GM12878 (cell line): ENCODE results near the gene NEO1. TPM values are rescaled to one million over a fixed set of nuclear protein-coding genes. Genes with fewer than 3 reads are reported as not detected.

Experiments used
- ATAC-seq: fragments of 200-7000 bp; cut with Tn5 transposase; 3 replicates; pipeline ENCODE4 v1.9.1; 2020; ENCODE audit warnings: mild to moderate bottlenecking, moderate library complexity
- BruUV-seq: library from RNA; stranded (reverse); fragments of 400-500 nt; replicated peaks from 2 replicates; lab custom pipeline; 2021; lab: Mats Ljungman, UMichigan
- CTCF ChIA-PET: fragments of 300-600 bp; sonication (Branson Sonifier 250); formaldehyde crosslinking; extraction: SDS; loops from one replicate; lab custom pipeline; 2021; ENCODE audit warnings: inconsistent platforms; lab: Yijun Ruan, JAX
- POLR2A ChIA-PET: fragments of 350-600 bp; formaldehyde crosslinking; extraction: SDS; loops from one replicate; lab custom pipeline; 2021; ENCODE audit warnings: inconsistent platforms; lab: Charles Lee
- RAD21 ChIA-PET: fragments of 300-600 bp; sonication (Branson Sonifier 250); formaldehyde crosslinking; loops from one replicate; lab custom pipeline; 2023; ENCODE audit warnings: antibody characterized with exemption; ENCODE audit not compliant: unreplicated experiment; lab: Charles Lee
- SMC1A ChIA-PET: fragments of 300-600 bp; sonication (Branson Sonifier 250); formaldehyde crosslinking; loops from one replicate; lab custom pipeline; 2023; ENCODE audit not compliant: unreplicated experiment, uncharacterized antibody; lab: Charles Lee
- DNase-seq: peaks from one replicate; pipeline ENCODE4 v3.0.0-alpha.2; 2011; ENCODE audit warnings: low read depth, low spot score
- FAIRE-seq: peaks from 3 replicates; lab custom pipeline; 2011; peaks lifted over from hg19 to GRCh38; lab: Jason Lieb, UNC
- H2AFZ ChIP-seq: 2 replicates; pipeline ENCODE4 v1.6.0; 2011; ENCODE audit warnings: low read depth, low read length, control low read depth; ENCODE audit not compliant: control insufficient read depth
- H3K27ac ChIP-seq: 2 replicates; pipeline ENCODE4 v1.5.1; 2011; ENCODE audit warnings: control low read depth; ENCODE audit not compliant: control insufficient read depth, insufficient read depth
- H3K27me3 ChIP-seq, 2 experiments: replicated peaks in 1 of 2; 2 replicates each; pipeline versions ENCODE4 v1.6.0 to v1.6.1; 2011; ENCODE audit warnings: low read length in 1 of 2; ENCODE audit not compliant: control insufficient read depth in 2 of 2, insufficient read depth in 2 of 2
- H3K36me3 ChIP-seq, 2 experiments: 2 replicates each; pipeline ENCODE4 v1.5.1; 2011; ENCODE audit warnings: low read length in 1 of 2; ENCODE audit not compliant: control insufficient read depth in 2 of 2, insufficient read depth in 2 of 2
- H3K4me1 ChIP-seq: 2 replicates; pipeline ENCODE4 v1.6.1; 2011; ENCODE audit warnings: mild to moderate bottlenecking, low read length, moderate library complexity, mixed read lengths; ENCODE audit not compliant: control insufficient read depth, insufficient read depth
- H3K4me2 ChIP-seq: 2 replicates; pipeline ENCODE4 v1.6.0; 2011; ENCODE audit warnings: control low read depth; ENCODE audit not compliant: control insufficient read depth, insufficient read depth
- H3K4me3 ChIP-seq: fragments of 200-600 bp; sonication (generic); 2 replicates; pipeline ENCODE4 v1.5.1; 2016
- H3K79me2 ChIP-seq: 2 replicates; pipeline ENCODE4 v1.6.0; 2011; ENCODE audit warnings: low read length; ENCODE audit not compliant: control insufficient read depth, insufficient read depth
- H3K9ac ChIP-seq: 2 replicates; pipeline ENCODE4 v1.8.0; 2011; ENCODE audit warnings: low read length, control low read depth, mixed read lengths; ENCODE audit not compliant: control insufficient read depth, insufficient read depth
- H3K9me3 ChIP-seq: replicated peaks from 3 replicates; pipeline ENCODE4 v1.5.1; 2011; ENCODE audit warnings: mild to moderate bottlenecking, low read length; ENCODE audit not compliant: control insufficient read depth, insufficient read depth
- H4K20me1 ChIP-seq: 2 replicates; pipeline ENCODE4 v1.6.0; 2011; ENCODE audit not compliant: control insufficient read depth, insufficient read depth
- ASH2L ChIP-seq: fragments of 300-600, 200-600 bp; sonication (generic); IDR thresholded peaks from 2 replicates; pipeline ENCODE4 v1.6.1; 2017; ENCODE audit warnings: low read depth, mild to moderate bottlenecking, borderline replicate concordance
- CHD2 ChIP-seq: IDR thresholded peaks from 2 replicates; pipeline ENCODE4 v1.6.1; 2011; ENCODE audit warnings: low read depth, low read length, improper control_type of control experiment, borderline replicate concordance
- FOXM1 ChIP-seq: IDR thresholded peaks from 2 replicates; pipeline ENCODE4 v1.6.1; 2012; ENCODE audit warnings: low read depth, mild to moderate bottlenecking, inconsistent platforms, low read length, moderate library complexity
- GATAD2B ChIP-seq: fragments of 450-650 bp; conservative IDR thresholded peaks from 2 replicates; pipeline ENCODE4 v1.6.1; 2017; ENCODE audit warnings: low read depth, mild to moderate bottlenecking, moderate library complexity
- HCFC1 ChIP-seq: fragments of 150-350 bp; IDR thresholded peaks from 2 replicates; pipeline ENCODE4 v1.6.1; 2014; ENCODE audit warnings: low read length
- IKZF1 ChIP-seq: fragments of 450-650 bp; conservative IDR thresholded peaks from 2 replicates; pipeline ENCODE4 v1.6.1; 2017; ENCODE audit warnings: antibody characterized with exemption, mild to moderate bottlenecking
- KLF5 ChIP-seq: fragments of 450-650 bp; IDR thresholded peaks from 2 replicates; pipeline ENCODE4 v1.6.1; 2014; ENCODE audit warnings: mild to moderate bottlenecking; ENCODE audit not compliant: partially characterized antibody
- MYB ChIP-seq: fragments of 150-350 bp; IDR thresholded peaks from 2 replicates; pipeline ENCODE4 v1.6.1; 2014; ENCODE audit warnings: mild to moderate bottlenecking, low read depth, low read length, borderline replicate concordance
- MYC ChIP-seq: IDR thresholded peaks from 2 replicates; pipeline ENCODE4 v1.6.1; 2011; ENCODE audit warnings: mild to moderate bottlenecking, low read length, moderate library complexity, inconsistent platforms; ENCODE audit not compliant: insufficient read depth, insufficient replicate concordance, insufficient read length, severe bottlenecking
- NFXL1 ChIP-seq: fragments of 450-650 bp; IDR thresholded peaks from 2 replicates; pipeline ENCODE4 v1.6.1; 2017; ENCODE audit warnings: antibody characterized with exemption, mild to moderate bottlenecking, borderline replicate concordance
- NRF1 ChIP-seq: conservative IDR thresholded peaks from 2 replicates; pipeline ENCODE4 v1.6.1; 2011; ENCODE audit warnings: mild to moderate bottlenecking, low read depth, low read length, improper control_type of control experiment
- POLR2AphosphoS2 ChIP-seq: IDR thresholded peaks from 2 replicates; pipeline ENCODE4 v1.6.1; 2011; ENCODE audit warnings: low read depth, mild to moderate bottlenecking, low read length, improper control_type of control experiment, moderate library complexity
- SIX5 ChIP-seq: IDR thresholded peaks from 2 replicates; pipeline ENCODE4 v1.6.1; 2011; ENCODE audit warnings: mild to moderate bottlenecking, low read depth, low read length, moderate library complexity; ENCODE audit not compliant: severe bottlenecking
- SMC3 ChIP-seq: IDR thresholded peaks from 2 replicates; pipeline ENCODE4 v1.6.1; 2011; ENCODE audit warnings: low read length, improper control_type of control experiment, borderline replicate concordance
- WRNIP1 ChIP-seq: IDR thresholded peaks from 2 replicates; pipeline ENCODE4 v1.6.1; 2011; ENCODE audit warnings: low read depth, low read length, improper control_type of control experiment, borderline replicate concordance
- YY1 ChIP-seq: IDR thresholded peaks from 2 replicates; pipeline ENCODE4 v1.6.1; 2011; ENCODE audit warnings: low read depth, mild to moderate bottlenecking, low read length
- ZNF24 ChIP-seq: fragments of 450-650 bp; IDR thresholded peaks from 2 replicates; pipeline ENCODE4 v1.6.1; 2017; ENCODE audit warnings: antibody characterized with exemption, mild to moderate bottlenecking
- ZNF384 ChIP-seq: IDR thresholded peaks from 2 replicates; pipeline ENCODE4 v1.6.1; 2012; ENCODE audit warnings: low read depth, mild to moderate bottlenecking, low read length, improper control_type of control experiment, borderline replicate concordance
- WGBS: methylation state at CpG from one replicate; pipeline ENCODE4 v1.1.6; 2016; ENCODE audit warnings: low lambda C conversion rate; ENCODE audit not compliant: insufficient replicate concordance, insufficient coverage; ENCODE audit errors: missing lambda C conversion rate; 5-methylcytosine and 5-hydroxymethylcytosine counted together
- in situ Hi-C: fragments of 300-500 bp; cut with MboI; formaldehyde crosslinking; loops from 9 replicates; pipeline ENCODE4 v1.14.3; 2018; ENCODE audit warnings: mixed read lengths
- intact Hi-C: fragments of 100-400 bp; cut with micrococcal nuclease; formaldehyde crosslinking; loops from one replicate; pipeline ENCODE4 v1.14.2; 2022; ENCODE audit not compliant: unreplicated experiment
- polyA plus RNA-seq, 11 experiments: library from polyadenylated mRNA; depleted of rRNA in 4 of 11; unstranded in 6 of 11; stranded (reverse) in 5 of 11; fragments of >200 nt; fragmentation: Nextera tagmentation in 4 of 11; fragmentation: Illumina TruSeq in 1 of 11; extraction: Ambion mirVana in 4 of 11; extraction: Trizol in 1 of 11; gene quantifications; 1 replicate in 1 of 11; 2 replicates in 10 of 11; pipeline versions ENCODE4 v1.2.1 to v1.2.3, GENCODE V29; 2011 to 2016; ENCODE audit warnings: inconsistent platforms in 2 of 11, missing spikeins in 2 of 11, low read depth in 1 of 11
- total RNA-seq, 4 experiments: library from RNA; depleted of rRNA in 3 of 4; stranded (reverse); fragments of >200 nt in 3 of 4; fragmentation: Illumina TruSeq in 1 of 4; extraction: Trizol in 1 of 4; gene quantifications; 2 replicates each; pipeline versions ENCODE4 v1.2.1 to v1.2.3, GENCODE V29; 2013 to 2021
- TF ChIP-seq, protein P1 (sequence below): fragments of 450-650 bp; formaldehyde crosslinking; IDR thresholded peaks from 2 replicates; pipeline ENCODE4 v1.4.0; 2022; ENCODE audit warnings: mild to moderate bottlenecking, moderate library complexity
- TF ChIP-seq, protein P2 (sequence below): IDR thresholded peaks from 2 replicates; pipeline ENCODE4 v1.6.1; 2011; ENCODE audit warnings: borderline replicate concordance, low read depth, mild to moderate bottlenecking, moderate library complexity, mixed read lengths, low read length; ENCODE audit not compliant: insufficient read depth; ENCODE audit errors: extremely low read length

The NEO1 gene
- total and polyA plus RNA-seq, 10 of the 15 experiments (the other 5 are each of a cell fraction or from before 2014, with no cell fraction given), result 0.03 to 2.0 (median 0.32) TPM

DNA sequence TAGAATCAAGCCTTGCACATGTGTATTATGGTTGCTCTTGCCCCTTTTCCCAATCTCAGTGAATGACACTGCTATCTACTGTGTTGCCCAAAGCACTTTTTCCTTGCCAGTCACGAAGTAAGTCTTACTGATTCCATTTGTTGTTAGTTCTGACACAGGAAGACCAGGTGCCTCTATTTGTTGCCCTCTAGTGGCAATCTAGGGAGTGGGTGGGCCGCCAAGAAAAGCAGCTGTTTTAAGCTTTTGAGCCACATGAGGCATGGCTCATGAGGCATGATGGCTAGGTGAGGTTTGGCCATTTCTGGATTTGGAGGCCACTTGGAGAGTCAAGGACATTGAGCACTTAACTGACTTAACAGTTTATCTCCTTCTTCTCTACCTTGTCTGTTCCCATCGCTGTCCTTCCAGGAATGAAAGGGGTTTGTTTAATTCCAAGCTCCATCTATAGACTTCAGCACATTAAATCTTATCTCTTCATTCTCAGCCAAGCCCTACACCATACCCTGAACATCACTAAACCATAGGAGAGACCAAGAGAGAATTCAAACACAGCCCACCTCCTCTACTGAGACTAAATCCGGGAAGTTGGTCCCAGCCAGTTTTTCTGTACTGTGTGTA lies 213.4 kb downstream of the NEO1 start:
- FAIRE-seq, result peak; percentile 80
- H3K4me1 ChIP-seq, result no peaks in the 10 kb centered on the region
- ChIA-PET POLR2A (no interaction called here), RAD21 (interaction anchor here (0.8 to 1.3 kb wide), 3 partner anchors 16 to 24 kb away, joined by 3 to 10 read pairs (median 3); no protein-coding TSS in a partner anchor), SMC1A (interaction anchor here (0.8 to 3.6 kb wide), 6 partner anchors 10 to 472 kb away, joined by 3 to 16 read pairs (median 5); no protein-coding TSS in a partner anchor), CTCF (interaction anchor here (0.6 to 5.7 kb wide), 20 partner anchors 9 to 544 kb away, joined by 3 to 73 read pairs (median 4); no protein-coding TSS in a partner anchor)
- peak; percentile 96 for ATAC-seq
- H3K27ac ChIP-seq, result no peak overlapping the region
- no peak overlapping the region for H3K4me2 ChIP-seq
- H2AFZ ChIP-seq, result no peak overlapping the region
- WGBS, result 42% methylated on average over 4 of the region's 4 CpGs
- DNase-seq, result no peak
- intact Hi-C loops, result loop anchor here (1.0 kb wide), 1 partner anchor 24 kb away; no protein-coding TSS in a partner anchor
- BruUV-seq, result no TSS peak
- H4K20me1 ChIP-seq, result no peaks in the 10 kb centered on the region
- no peaks in the 10 kb centered on the region for H3K36me3 ChIP-seq
- no peaks in the 10 kb centered on the region for H3K79me2 ChIP-seq
- no peak overlapping the region for H3K9ac ChIP-seq
- H3K27me3 ChIP-seq, result no peaks in the 10 kb centered on the region
- no peaks in the 10 kb centered on the region for H3K9me3 ChIP-seq
- H3K4me3 ChIP-seq, result no peak overlapping the region
- in situ Hi-C loops, result no loop called here
- TF ChIP-seq ASH2L (no peak), IKZF1 (no peak), MYB (no peak), FOXM1 (no peak), KLF5 (no peak), NRF1 (no peak), SIX5 (no peak), WRNIP1 (no peak), HCFC1 (no peak), POLR2AphosphoS2 (no peak), SMC3 (peak; percentile 62; the same call in 1 of the 2 replicates), MYC (no peak), CHD2 (no peak), ZNF24 (no peak), ZNF384 (no peak), GATAD2B (no peak), YY1 (0 out of 2 replicates have a peak, but pooled peaks have one; percentile 26), NFXL1 (no peak)
- TF ChIP-seq, protein P1, sequence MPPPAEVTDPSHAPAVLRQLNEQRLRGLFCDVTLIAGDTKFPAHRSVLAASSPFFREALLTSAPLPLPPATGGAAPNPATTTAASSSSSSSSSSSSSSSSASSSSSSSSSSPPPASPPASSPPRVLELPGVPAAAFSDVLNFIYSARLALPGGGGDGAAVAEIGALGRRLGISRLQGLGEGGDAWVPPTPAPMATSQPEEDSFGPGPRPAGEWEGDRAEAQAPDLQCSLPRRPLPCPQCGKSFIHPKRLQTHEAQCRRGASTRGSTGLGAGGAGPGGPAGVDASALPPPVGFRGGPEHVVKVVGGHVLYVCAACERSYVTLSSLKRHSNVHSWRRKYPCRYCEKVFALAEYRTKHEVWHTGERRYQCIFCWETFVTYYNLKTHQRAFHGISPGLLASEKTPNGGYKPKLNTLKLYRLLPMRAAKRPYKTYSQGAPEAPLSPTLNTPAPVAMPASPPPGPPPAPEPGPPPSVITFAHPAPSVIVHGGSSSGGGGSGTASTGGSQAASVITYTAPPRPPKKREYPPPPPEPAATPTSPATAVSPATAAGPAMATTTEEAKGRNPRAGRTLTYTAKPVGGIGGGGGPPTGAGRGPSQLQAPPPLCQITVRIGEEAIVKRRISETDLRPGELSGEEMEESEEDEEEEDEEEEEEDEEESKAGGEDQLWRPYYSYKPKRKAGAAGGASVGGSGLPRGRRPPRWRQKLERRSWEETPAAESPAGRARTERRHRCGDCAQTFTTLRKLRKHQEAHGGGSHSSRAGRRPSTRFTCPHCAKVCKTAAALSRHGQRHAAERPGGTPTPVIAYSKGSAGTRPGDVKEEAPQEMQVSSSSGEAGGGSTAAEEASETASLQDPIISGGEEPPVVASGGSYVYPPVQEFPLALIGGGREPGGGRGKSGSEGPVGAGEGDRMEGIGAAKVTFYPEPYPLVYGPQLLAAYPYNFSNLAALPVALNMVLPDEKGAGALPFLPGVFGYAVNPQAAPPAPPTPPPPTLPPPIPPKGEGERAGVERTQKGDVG (CRISPR knock-in tag), result no peak
- TF ChIP-seq, protein P2, sequence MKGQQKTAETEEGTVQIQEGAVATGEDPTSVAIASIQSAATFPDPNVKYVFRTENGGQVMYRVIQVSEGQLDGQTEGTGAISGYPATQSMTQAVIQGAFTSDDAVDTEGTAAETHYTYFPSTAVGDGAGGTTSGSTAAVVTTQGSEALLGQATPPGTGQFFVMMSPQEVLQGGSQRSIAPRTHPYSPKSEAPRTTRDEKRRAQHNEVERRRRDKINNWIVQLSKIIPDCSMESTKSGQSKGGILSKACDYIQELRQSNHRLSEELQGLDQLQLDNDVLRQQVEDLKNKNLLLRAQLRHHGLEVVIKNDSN, result no peak
